ENCODE data around the gene CALD1.

Gene CALD1

DNA sequence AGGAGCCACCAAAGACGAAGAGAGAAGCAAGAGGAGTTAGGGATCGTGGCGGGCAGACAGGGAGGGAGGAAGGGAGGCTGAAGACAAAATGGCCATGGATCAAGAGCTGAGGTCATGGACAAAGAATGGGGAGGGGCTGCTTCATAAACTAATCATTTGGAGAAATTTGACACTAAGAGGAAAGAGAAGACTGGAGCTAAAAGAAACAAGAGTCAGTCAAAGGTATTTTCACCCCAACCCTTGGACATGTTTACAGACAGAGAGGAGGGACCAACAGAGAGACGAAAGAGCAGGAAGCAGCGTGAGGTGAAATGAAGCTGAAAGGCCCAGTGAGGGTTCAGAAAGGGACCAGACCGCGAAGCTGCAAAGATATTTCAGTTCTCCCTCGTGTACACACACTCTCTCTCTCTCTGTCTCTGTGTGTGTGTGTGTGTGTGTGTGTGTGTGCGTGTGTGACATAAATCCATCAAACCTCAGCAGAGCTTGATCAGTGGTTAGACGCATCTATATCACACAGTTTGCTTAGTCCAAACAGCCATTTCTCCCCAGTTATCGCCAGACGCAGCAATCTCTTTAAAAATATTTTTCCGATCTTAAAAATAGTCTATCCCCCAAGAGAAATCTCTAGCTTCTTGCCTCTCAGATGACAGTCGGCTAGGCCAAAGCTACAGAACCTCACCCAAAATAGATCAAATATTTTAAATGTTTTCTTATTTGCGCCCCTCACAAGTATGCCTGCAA, 12.5 kb upstream of the CALD1 start:
- TF ChIP-seq, protein P1, sequence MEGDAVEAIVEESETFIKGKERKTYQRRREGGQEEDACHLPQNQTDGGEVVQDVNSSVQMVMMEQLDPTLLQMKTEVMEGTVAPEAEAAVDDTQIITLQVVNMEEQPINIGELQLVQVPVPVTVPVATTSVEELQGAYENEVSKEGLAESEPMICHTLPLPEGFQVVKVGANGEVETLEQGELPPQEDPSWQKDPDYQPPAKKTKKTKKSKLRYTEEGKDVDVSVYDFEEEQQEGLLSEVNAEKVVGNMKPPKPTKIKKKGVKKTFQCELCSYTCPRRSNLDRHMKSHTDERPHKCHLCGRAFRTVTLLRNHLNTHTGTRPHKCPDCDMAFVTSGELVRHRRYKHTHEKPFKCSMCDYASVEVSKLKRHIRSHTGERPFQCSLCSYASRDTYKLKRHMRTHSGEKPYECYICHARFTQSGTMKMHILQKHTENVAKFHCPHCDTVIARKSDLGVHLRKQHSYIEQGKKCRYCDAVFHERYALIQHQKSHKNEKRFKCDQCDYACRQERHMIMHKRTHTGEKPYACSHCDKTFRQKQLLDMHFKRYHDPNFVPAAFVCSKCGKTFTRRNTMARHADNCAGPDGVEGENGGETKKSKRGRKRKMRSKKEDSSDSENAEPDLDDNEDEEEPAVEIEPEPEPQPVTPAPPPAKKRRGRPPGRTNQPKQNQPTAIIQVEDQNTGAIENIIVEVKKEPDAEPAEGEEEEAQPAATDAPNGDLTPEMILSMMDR (IDR thresholded peaks at IDR 0.05) = no peak

DNA sequence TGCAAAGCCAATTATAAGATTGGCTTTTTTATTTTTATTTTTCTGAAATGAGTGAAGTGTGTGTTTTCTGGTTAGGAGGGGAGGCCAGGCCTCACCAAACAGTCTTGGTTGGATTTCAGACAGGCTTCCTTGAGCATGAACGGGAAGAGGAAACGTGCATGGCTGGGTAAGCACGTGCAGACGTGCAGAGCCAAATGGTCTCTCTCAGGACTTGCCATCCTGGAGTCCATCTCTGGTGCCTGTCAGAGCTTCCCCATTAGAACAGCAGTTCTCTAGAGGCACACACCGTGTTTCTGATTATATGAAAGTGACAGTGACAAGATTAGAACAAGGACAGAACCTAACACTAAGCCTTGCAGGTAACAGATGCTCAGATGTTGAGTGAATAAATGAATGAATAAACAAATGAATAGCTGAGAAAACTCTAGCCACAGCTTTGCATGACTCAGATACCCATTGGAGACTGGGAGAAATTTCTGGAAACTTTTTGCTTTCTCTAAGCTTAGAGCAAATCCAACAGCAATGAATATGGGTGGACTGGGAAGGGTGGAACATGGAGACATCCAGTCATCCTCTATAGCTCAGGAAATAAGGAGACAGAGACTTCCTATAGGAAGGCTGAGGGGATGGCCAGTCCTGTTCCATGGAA, 11.8 kb upstream of the CALD1 start:
- TF ChIP-seq, protein P1 (IDR thresholded peaks at IDR 0.05) = no peak

DNA sequence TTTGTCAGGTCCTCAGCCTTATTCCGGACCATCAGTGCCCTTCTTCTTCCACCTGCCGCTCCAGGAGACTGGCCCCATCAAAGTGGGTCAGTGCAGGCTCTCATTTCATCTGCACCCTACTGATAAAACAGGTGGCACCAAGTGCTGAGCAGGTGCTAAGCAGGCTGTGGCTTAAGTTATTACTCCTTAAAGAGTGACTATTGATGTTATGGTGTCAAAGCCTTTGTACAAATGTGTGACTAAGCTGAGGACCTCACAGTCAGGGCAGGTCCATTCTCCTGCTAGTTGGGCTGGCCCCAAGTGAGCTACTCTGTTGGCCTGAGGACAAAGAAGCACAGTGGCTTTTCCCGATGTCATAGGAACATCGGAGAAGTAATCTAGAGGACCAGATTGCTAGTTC, 11.2 kb upstream of the CALD1 start:
- TF ChIP-seq, protein P1 (IDR thresholded peaks at IDR 0.05) = no peak

- TF ChIP-seq, protein P1 (IDR thresholded peaks at IDR 0.05) = no peak
These were observed 8.8 kb upstream of the CALD1 start for GRCh38 chr7:134770676-134771075.

DNA sequence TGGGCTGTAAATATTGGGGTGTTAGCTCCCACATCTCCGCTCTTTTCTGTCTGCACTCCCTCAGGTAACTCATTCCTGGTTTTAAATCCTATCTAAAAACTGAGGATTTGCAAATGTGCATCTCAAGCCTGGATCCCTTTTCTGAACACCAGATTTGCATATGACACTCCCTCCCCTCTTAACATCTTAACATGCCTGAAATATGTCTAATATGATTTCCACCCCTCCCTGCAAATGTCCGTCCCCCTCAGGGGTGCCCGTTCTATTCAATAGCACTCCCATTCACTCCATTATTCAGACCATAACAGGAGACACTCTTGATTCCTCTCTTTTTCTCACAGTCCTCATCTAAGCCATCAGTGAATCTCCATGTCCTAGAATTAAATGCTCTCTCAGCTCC, 8.3 kb upstream of the CALD1 start:
- TF ChIP-seq, protein P1 (IDR thresholded peaks at IDR 0.05) = no peak

DNA sequence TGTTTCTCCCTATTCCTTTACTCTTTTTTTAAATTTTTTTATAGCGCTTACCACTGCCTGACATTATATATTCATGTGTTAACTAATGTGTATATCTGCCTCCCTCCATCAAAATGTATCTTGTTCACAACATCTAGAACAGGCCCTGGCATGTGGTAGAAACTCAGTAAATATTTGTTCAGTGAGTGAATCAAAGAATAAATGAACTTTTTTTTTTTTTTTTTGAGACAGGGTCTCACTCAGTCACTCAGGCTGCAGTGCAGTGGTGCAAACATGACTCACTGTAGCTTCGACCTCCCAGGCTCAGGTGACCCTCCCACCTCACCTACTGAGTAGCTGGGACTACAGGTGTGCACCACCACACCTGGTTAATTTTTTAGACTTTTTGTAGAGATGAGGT, 7.5 kb upstream of the CALD1 start:
- TF ChIP-seq, protein P1 (IDR thresholded peaks at IDR 0.05) = no peak

DNA sequence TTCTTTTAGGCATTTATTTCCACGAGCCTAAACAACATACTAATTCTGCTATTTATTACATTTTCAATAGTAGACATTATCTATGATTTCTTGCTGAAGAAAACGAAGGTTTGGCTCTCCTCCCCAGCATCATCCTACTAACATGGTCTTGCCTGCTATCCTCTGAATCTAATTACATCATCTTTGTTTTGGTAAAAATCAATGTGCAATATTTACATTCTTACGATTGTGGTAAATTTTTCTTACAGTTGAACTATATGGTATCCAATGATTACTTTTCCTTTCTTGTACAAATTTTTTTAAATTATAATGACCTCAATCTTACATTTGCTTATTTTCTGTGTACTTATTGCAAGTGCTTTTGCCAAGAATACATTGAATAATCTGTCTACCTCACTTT, 7.0 kb upstream of the CALD1 start:
- TF ChIP-seq, protein P1 (IDR thresholded peaks at IDR 0.05) = no peak

Data from LNCAP (cell line).